Chondrocyte (in vitro differentiated cells): Measurements from ENCODE around the gene JPT1. TPM values are rescaled to one million over a fixed set of nuclear protein-coding genes. Genes with fewer than 3 reads are reported as not detected.
A peak's percentile ranks its signal among the peaks of the same experiment; 100 is the strongest.

Experiments used
- DNase-seq: peaks from one replicate; pipeline ENCODE4 v3.0.0; 2021; ENCODE audit warnings: mixed read lengths, low spot score
- H3K27ac Mint-ChIP-seq: one replicate; pipeline ENCODE4 v1.8.0; 2021; ENCODE audit warnings: mild to moderate bottlenecking, moderate library complexity, mixed read lengths; ENCODE audit not compliant: unreplicated experiment
- H3K27me3 Mint-ChIP-seq: 2 replicates; pipeline ENCODE4 v1.8.0; 2021; ENCODE audit warnings: low read depth, mixed read lengths
- H3K36me3 Mint-ChIP-seq: 2 replicates; pipeline ENCODE4 v1.8.0; 2021; ENCODE audit warnings: low read depth, mixed read lengths
- H3K4me1 Mint-ChIP-seq: 2 replicates; pipeline ENCODE4 v1.8.0; 2021; ENCODE audit warnings: low read depth, mild to moderate bottlenecking, mixed read lengths
- H3K4me3 Mint-ChIP-seq: one replicate; pipeline ENCODE4 v1.8.0; 2021; ENCODE audit warnings: mild to moderate bottlenecking, moderate library complexity, mixed read lengths; ENCODE audit not compliant: unreplicated experiment
- H3K9me3 Mint-ChIP-seq: 2 replicates; pipeline ENCODE4 v1.8.0; 2021; ENCODE audit warnings: low read depth, mixed read lengths
- CTCF ChIP-seq: fragments of 200-600 bp; sonication (generic); IDR thresholded peaks from 2 replicates; pipeline ENCODE4 v1.5.0; 2021; ENCODE audit warnings: antibody characterized with exemption, mild to moderate bottlenecking, moderate library complexity
- total RNA-seq: library from RNA; stranded (reverse); gene quantifications from 3 replicates; pipeline ENCODE4 v1.2.1, GENCODE V29; 2021

JPT1 gene
- total RNA-seq, 1 donor from 2014 or later = 90.4 TPM

- Mint-ChIP-seq H3K27ac (no peak overlapping the region), H3K27me3 (no peaks in the 10 kb centered on the region), H3K4me1 (peaks cover 21% of the 10 kb centered on the region), H3K36me3 (peaks cover 3% of the 10 kb centered on the region), H3K4me3 (no peak overlapping the region), H3K9me3 (no peaks in the 10 kb centered on the region)
- DNase-seq = no peak
- no peak for TF ChIP-seq CTCF
Measured at GRCh38 chr17:75126954-75127353, 27.4 kb downstream of the JPT1 start.

- Mint-ChIP-seq H3K27ac (no peak overlapping the region), H3K27me3 (no peaks in the 10 kb centered on the region), H3K4me1 (peaks cover 21% of the 10 kb centered on the region), H3K36me3 (peaks cover 3% of the 10 kb centered on the region), H3K4me3 (no peak overlapping the region), H3K9me3 (no peaks in the 10 kb centered on the region)
- DNase-seq = no peak
- TF ChIP-seq CTCF = no peak
Measured at GRCh38 chr17:75125984-75126383, 28.3 kb downstream of the JPT1 start.

DNA sequence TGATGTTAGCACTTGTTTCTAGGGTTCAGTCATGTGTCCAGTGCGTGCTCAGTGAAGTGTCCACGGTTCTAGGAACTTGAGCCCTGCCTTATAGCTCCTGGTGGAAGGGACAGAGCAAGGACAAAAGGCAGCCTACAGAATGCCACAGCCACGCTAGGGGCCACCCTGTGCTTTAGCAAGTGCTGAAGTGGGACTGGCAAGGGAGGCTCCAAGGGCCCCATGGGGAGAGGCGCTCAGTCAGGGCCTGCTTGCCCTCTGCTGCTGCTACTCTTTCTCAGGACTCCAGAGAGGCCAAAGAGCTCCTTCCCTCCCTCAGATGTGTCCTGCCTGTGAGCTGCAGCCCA lies 29.5 kb downstream of the JPT1 start:
- no peaks in the 10 kb centered on the region for H3K27me3 Mint-ChIP-seq
- H3K9me3 Mint-ChIP-seq = no peaks in the 10 kb centered on the region
- H3K4me1 Mint-ChIP-seq = peaks cover 15% of the 10 kb centered on the region
- no peak for DNase-seq
- H3K27ac Mint-ChIP-seq = peak overlapping the region; percentile 81
- H3K4me3 Mint-ChIP-seq = no peak overlapping the region
- no peak for TF ChIP-seq CTCF
- peaks cover 7% of the 10 kb centered on the region for H3K36me3 Mint-ChIP-seq

DNA sequence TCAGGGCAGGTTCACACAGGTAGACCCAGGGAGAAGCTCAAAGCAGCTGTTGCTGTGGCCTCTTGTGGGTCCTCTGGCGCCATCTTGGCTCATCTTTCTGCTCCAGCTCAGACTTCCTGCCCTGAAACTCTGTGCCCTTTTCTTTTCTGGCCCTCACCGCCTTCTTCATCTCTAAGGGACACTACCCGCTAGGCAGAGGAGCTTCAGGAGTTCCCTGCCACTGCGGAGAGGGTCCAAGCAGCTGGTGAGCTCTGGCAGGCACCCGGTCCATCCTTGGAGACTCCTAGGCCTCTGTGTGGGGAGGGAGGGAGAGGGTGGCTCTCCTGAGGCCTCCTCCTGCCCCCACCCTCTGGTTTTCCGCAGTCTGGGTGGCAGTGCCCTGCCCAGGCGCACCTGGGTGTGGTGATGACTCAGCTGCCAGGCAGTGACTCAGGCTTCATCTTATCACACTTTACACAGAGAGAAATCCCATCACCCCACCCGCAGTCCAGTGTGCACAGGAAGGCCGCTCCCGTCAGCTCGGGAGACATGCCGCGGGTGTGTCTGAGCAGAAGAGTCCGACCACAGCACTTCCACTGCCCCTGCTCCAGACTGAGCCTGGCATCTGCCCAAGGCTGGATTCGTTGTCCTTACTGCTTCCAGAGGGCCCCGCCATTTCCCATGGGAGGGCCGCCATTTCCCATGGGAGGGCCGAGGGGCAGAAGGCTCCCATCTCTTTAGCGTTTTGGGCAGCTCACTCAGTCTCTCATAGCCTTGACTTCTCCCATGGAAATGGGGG lies 30.1 kb downstream of the JPT1 start:
- Mint-ChIP-seq H3K27ac (peak overlapping the region; percentile 81), H3K4me1 (peaks cover 15% of the 10 kb centered on the region), H3K36me3 (peaks cover 5% of the 10 kb centered on the region), H3K9me3 (no peaks in the 10 kb centered on the region), H3K4me3 (no peak overlapping the region), H3K27me3 (no peaks in the 10 kb centered on the region)
- TF ChIP-seq CTCF = no peak
- no peak for DNase-seq

DNA sequence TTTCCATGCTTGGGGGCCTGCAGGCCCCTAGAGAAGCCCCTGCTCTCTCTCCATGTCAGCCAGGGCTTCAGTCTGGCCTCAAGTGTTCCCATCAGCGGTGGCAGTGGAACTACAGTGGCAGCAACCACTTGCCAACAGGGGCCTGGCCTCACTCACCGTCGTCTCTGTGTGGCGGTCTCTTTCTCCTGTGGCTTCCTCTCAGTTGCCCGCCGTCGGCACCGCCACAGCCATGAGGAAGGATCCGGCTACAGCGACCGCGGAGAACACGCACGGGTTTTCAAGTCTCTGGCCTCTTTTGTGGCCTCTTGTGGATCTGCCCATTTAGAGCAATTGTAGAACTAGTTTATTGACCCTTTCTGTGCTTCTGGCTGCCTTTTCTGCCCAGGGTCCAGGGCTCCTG lies 36.0 kb downstream of the JPT1 start:
- no peak for TF ChIP-seq CTCF
- Mint-ChIP-seq H3K4me1 (peaks cover 14% of the 10 kb centered on the region), H3K27me3 (no peaks in the 10 kb centered on the region), H3K4me3 (no peak overlapping the region), H3K27ac (no peak overlapping the region), H3K36me3 (peaks cover 8% of the 10 kb centered on the region), H3K9me3 (no peaks in the 10 kb centered on the region)
- no peak for DNase-seq
